HepG2 (cell line): ENCODE results near the gene S100P. TPM values are rescaled to one million over a fixed set of nuclear protein-coding genes. Genes with fewer than 3 reads are reported as not detected.

ENCODE experiments used
- ATAC-seq: fragments of 200-7000 bp; cut with Tn5 transposase; 3 replicates; pipeline ENCODE4 v1.9.1; 2020; ENCODE audit warnings: mild to moderate bottlenecking, moderate library complexity
- BruUV-seq: library from RNA; stranded (reverse); fragments of 400-500 nt; replicated peaks from 2 replicates; lab custom pipeline; 2021; lab: Mats Ljungman, UMichigan
- CTCF ChIA-PET: fragments of 300-600 bp; formaldehyde crosslinking; extraction: SDS; loops from one replicate; lab custom pipeline; 2021; ENCODE audit warnings: low total read pairs, inconsistent platforms, low intra/inter-chr PET ratio; lab: Yijun Ruan, JAX
- POLR2A ChIA-PET: fragments of 350-600 bp; sonication (Branson Sonifier 250); formaldehyde crosslinking; loops from one replicate; lab custom pipeline; 2020; ENCODE audit warnings: antibody characterized with exemption, inconsistent platforms; lab: Yijun Ruan, JAX
- DNase-seq: peaks from one replicate; pipeline ENCODE4 v3.0.0-alpha.2; 2015; ENCODE audit warnings: low spot score
- FAIRE-seq: peaks from 3 replicates; lab custom pipeline; 2011; peaks lifted over from hg19 to GRCh38; lab: Jason Lieb, UNC
- H2AFZ ChIP-seq: one replicate; pipeline ENCODE4 v1.6.1; 2011; ENCODE audit warnings: low read length, inconsistent platforms
- H3K27ac ChIP-seq: fragments of 300-600 bp; 3 replicates; pipeline ENCODE4 v1.8.0; 2011; ENCODE audit warnings: mixed run types, mild to moderate bottlenecking, mixed read lengths, low read length, inconsistent platforms; ENCODE audit not compliant: insufficient read depth; ENCODE audit errors: extremely low read length
- H3K27me3 ChIP-seq, 2 experiments: fragments of 200-600 bp in 1 of 2; 2 replicates in 1 of 2; 3 replicates in 1 of 2; pipeline versions ENCODE4 v1.6.0 to v1.8.0; 2011; ENCODE audit warnings: low read length in 2 of 2, mild to moderate bottlenecking in 2 of 2, moderate library complexity in 2 of 2, inconsistent platforms in 1 of 2; ENCODE audit not compliant: insufficient read depth in 2 of 2, control insufficient read depth in 1 of 2
- H3K36me3 ChIP-seq, 2 experiments: fragments of 200-600 bp in 1 of 2; replicated peaks in 1 of 2; 2 replicates in 1 of 2; 3 replicates in 1 of 2; pipeline versions ENCODE4 v1.5.1 to v1.8.0; 2011; ENCODE audit warnings: low read length in 2 of 2, inconsistent platforms in 1 of 2; ENCODE audit not compliant: insufficient read depth in 2 of 2, control insufficient read depth in 1 of 2
- H3K4me1 ChIP-seq: 2 replicates; pipeline ENCODE4 v1.5.1; 2012; ENCODE audit warnings: low read length, inconsistent platforms; ENCODE audit not compliant: insufficient read depth
- H3K4me2 ChIP-seq: 2 replicates; pipeline ENCODE4 v1.6.0; 2011; ENCODE audit warnings: low read depth, low read length, inconsistent platforms
- H3K4me3 ChIP-seq, 3 experiments: fragments of 200-600 bp in 1 of 3; sonication (generic), shearing (Covaris generic) in 1 of 3; replicated peaks in 1 of 3; 2 replicates each; pipeline ENCODE4 v1.5.1; 2011 to 2016; ENCODE audit warnings: low read length in 3 of 3, inconsistent platforms in 2 of 3, low read depth in 2 of 3, mild to moderate bottlenecking in 2 of 3, control low read depth in 1 of 3, mixed read lengths in 1 of 3; ENCODE audit not compliant: insufficient read depth in 1 of 3
- H3K79me2 ChIP-seq: one replicate; pipeline ENCODE4 v1.6.1; 2011; ENCODE audit warnings: low read length, inconsistent platforms; ENCODE audit not compliant: insufficient read depth
- H3K9ac ChIP-seq: 2 replicates; pipeline ENCODE4 v1.6.0; 2011; ENCODE audit warnings: mild to moderate bottlenecking, low read depth, low read length, inconsistent platforms; ENCODE audit not compliant: insufficient read depth
- H3K9me3 ChIP-seq: 2 replicates; pipeline ENCODE4 v1.5.1; 2012; ENCODE audit warnings: mild to moderate bottlenecking, low read length
- H4K20me1 ChIP-seq: 2 replicates; pipeline ENCODE4 v1.6.0; 2011; ENCODE audit warnings: inconsistent platforms, mild to moderate bottlenecking, low read length, moderate library complexity; ENCODE audit not compliant: insufficient read depth
- BCL6 ChIP-seq: IDR thresholded peaks from 2 replicates; pipeline ENCODE4 v1.6.1; 2016; ENCODE audit warnings: missing genetic modification reagents, missing compliant biosample characterization
- KDM3A ChIP-seq: IDR thresholded peaks from 2 replicates; pipeline ENCODE4 v1.6.1; 2018; ENCODE audit warnings: low read depth, missing compliant biosample characterization
- LCORL ChIP-seq, 2 experiments: fragments of 450-650 bp in 1 of 2; sonication (generic) in 1 of 2; formaldehyde crosslinking in 1 of 2; IDR thresholded peaks; 2 replicates each; pipeline versions ENCODE4 v1.5.0 to v1.6.1; 2017 to 2020; ENCODE audit warnings: antibody characterized with exemption in 1 of 2, missing genetic modification reagents in 1 of 2
- PHF21A ChIP-seq: sonication (generic); formaldehyde crosslinking; IDR thresholded peaks from 2 replicates; pipeline ENCODE4 v1.5.0; 2020; ENCODE audit warnings: mild to moderate bottlenecking, missing genetic modification reagents
- SIN3A ChIP-seq: IDR thresholded peaks from 2 replicates; pipeline ENCODE4 v1.6.1; 2011; ENCODE audit warnings: low read depth, mild to moderate bottlenecking, control low read depth, low read length, borderline replicate concordance
- SNAPC4 ChIP-seq: sonication (generic); formaldehyde crosslinking; IDR thresholded peaks from 2 replicates; pipeline ENCODE4 v1.4.0; 2020; ENCODE audit warnings: mild to moderate bottlenecking, missing genetic modification reagents
- TRIM24 ChIP-seq: sonication (generic); formaldehyde crosslinking; IDR thresholded peaks from 2 replicates; pipeline ENCODE4 v1.8.0; 2022; ENCODE audit warnings: mild to moderate bottlenecking, missing genetic modification reagents
- TSC22D2 ChIP-seq: sonication (generic); formaldehyde crosslinking; IDR thresholded peaks from 2 replicates; pipeline ENCODE4 v1.5.1; 2020; ENCODE audit warnings: missing genetic modification reagents, mild to moderate bottlenecking, borderline replicate concordance
- ZHX1 ChIP-seq: sonication (generic); formaldehyde crosslinking; IDR thresholded peaks from 2 replicates; pipeline ENCODE4 v1.8.1; 2022; ENCODE audit warnings: low read depth, mild to moderate bottlenecking, missing genetic modification reagents
- ZNF770 ChIP-seq: sonication (generic); formaldehyde crosslinking; IDR thresholded peaks from 2 replicates; pipeline ENCODE4 v1.5.0; 2020; ENCODE audit warnings: mild to moderate bottlenecking, missing genetic modification reagents
- WGBS: methylation state at CpG from one replicate; pipeline ENCODE4 v1.1.6; 2017; ENCODE audit warnings: low lambda C conversion rate; 5-methylcytosine and 5-hydroxymethylcytosine counted together
- in situ Hi-C: cut with HindIII; loops from 2 replicates; pipeline ENCODE4 v1.10.0; 2017; ENCODE audit warnings: low pct_unique_long_range_greater_than_20kb; ENCODE audit not compliant: extremely low pct_ligation_motif_present
- intact Hi-C: fragments of 100-400 bp; cut with micrococcal nuclease; formaldehyde crosslinking; loops from one replicate; pipeline ENCODE4 v1.10.0; 2022; ENCODE audit not compliant: unreplicated experiment
- polyA plus RNA-seq, 8 experiments: library from polyadenylated mRNA; depleted of rRNA in 3 of 8; stranded (reverse) in 7 of 8; unstranded in 1 of 8; fragments of >200 nt; fragmentation: Illumina TruSeq in 4 of 8; extraction: Trizol in 4 of 8; gene quantifications; 2 replicates each; pipeline versions ENCODE4 v1.2.1 to v1.2.3, GENCODE V29; 2011 to 2016; ENCODE audit warnings: low read depth in 4 of 8, missing spikeins in 1 of 8, mixed read lengths in 1 of 8; ENCODE audit not compliant: insufficient read depth in 1 of 8
- total RNA-seq, 5 experiments: library from RNA; depleted of rRNA; stranded (reverse); fragments of >200 nt; fragmentation: Illumina TruSeq; extraction: Trizol; gene quantifications; 2 replicates each; pipeline ENCODE4 v1.2.3, GENCODE V29; 2016; ENCODE audit warnings: low read depth in 1 of 5

Gene S100P
- total and polyA plus RNA-seq, 2 of the 13 experiments (the other 11 are each of a cell fraction or from before 2014, with no cell fraction given): 278 to 1,649 TPM

- FAIRE-seq (no peak), ATAC-seq (no peak), DNase-seq (no peak)
- CTCF ChIA-PET: no interaction called here
- 0 out of 2 replicates have a peak, but pooled peaks cover 8% of the 10 kb centered on the region for H4K20me1 ChIP-seq
- H3K4me2 ChIP-seq: peak overlapping the region; percentile 99
- intact Hi-C loops (no loop called here), in situ Hi-C loops (no loop called here)
- H3K27me3 ChIP-seq: no peaks in the 10 kb centered on the region
- H3K4me3 ChIP-seq: peak overlapping the region; percentile 83 to 93 (median 88)
- peak overlapping the region; percentile 91 for H3K9ac ChIP-seq
- H3K9me3 ChIP-seq: no peaks in the 10 kb centered on the region
- POLR2A ChIA-PET: interaction anchor here (0.6 to 4.0 kb wide), 19 partner anchors 9 to 194 kb away, joined by 3 to 23 read pairs (median 4); partner anchors contain the start of genes S100P and TBC1D14
- H3K4me1 ChIP-seq: peaks cover 45% of the 10 kb centered on the region
- peak overlapping the region; percentile 79 for H3K27ac ChIP-seq
- H2AFZ ChIP-seq: no peak overlapping the region
- H3K36me3 ChIP-seq: no peaks in the 10 kb centered on the region
- peaks cover 22% of the 10 kb centered on the region for H3K79me2 ChIP-seq
- BruUV-seq: no TSS peak
- 2% methylated on average over 7 of the region's 7 CpGs for WGBS
- TF ChIP-seq LCORL (IDR thresholded peaks at IDR 0.05) (no peak), LCORL (CRISPR knock-in tag; IDR thresholded peaks at IDR 0.05) (0 out of 2 replicates have a peak, but pooled peaks have one; percentile 5), KDM3A (CRISPR knock-in tag) (peak; percentile 7; the same call in 1 of the 2 replicates), TRIM24 (CRISPR knock-in tag) (no peak), BCL6 (CRISPR knock-in tag) (no peak), SNAPC4 (CRISPR knock-in tag) (peak; percentile 65; the same call in 1 of the 2 replicates), ZNF770 (CRISPR knock-in tag) (0 out of 2 replicates have a peak, but pooled peaks have one; percentile 7), PHF21A (CRISPR knock-in tag) (no peak), ZHX1 (no peak), SIN3A (0 out of 2 replicates have a peak, but pooled peaks have one; percentile 59), TSC22D2 (CRISPR knock-in tag) (no peak)
These were observed 23.4 kb downstream of the S100P start for GRCh38 chr4:6716958-6717655.
